Skin epidermis (tissue), 12 donors: ENCODE measurements around the gene AP4M1.
"Not testable (repeated sequence)": the region's sequence is repeated elsewhere in the genome, so short reads cannot be mapped to it uniquely, and the experiment has no call there.

Experiments used
- H3K27ac ChIP-seq, 21 experiments: fragments of 200-600 bp; sonication (generic) in 11 of 21; one replicate each; pipeline ENCODE4 v1.5.0; 2020; ENCODE audit warnings: mild to moderate bottlenecking in 3 of 21, inconsistent platforms in 2 of 21, moderate library complexity in 2 of 21
- H3K4me3 ChIP-seq, 7 experiments: fragments of 200-600 bp; sonication (generic) in 2 of 7; one replicate each; pipeline ENCODE4 v1.5.0; 2020; ENCODE audit warnings: inconsistent platforms in 2 of 7, mild to moderate bottlenecking in 2 of 7, moderate library complexity in 1 of 7

Gene AP4M1

DNA sequence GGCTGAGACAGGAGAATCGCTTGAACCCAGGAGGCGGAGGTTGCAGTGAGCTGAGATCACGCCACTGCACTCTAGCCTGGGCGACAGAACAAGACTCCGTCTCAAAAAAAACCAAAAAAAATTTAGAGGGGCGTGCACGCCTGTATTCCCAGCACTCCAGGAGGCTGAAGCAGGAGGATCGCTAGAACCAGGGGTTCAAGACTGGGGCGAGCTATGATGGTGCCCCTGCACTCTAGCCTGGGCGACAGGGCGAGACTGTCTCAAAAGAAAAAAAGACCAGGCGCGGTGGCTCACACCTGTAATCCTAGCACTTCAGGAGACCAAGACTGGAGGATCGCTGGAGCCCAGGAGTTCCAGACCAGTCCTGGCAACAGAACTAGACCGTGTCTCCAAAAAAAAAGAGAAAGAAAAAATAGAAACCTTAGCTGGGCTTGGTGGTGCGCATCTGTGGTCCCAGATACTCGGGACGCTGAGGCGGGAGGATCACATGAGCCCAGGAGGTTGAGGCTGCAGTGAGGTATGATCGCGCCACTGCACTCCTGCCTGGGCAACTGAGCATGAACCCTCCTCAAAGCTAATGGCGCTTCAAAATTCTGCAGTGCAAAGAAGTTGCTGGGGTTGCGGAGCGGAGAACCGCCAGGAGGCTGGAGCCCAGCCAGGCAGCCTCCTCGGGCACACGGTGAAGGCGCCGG, 24.9 kb downstream of the AP4M1 start:
- Histone ChIP-seq H3K4me3 (peak overlapping the region; percentile 60 to 93 (median 73)), H3K27ac (peak overlapping the region; percentile 81 to 99 (median 95))

DNA sequence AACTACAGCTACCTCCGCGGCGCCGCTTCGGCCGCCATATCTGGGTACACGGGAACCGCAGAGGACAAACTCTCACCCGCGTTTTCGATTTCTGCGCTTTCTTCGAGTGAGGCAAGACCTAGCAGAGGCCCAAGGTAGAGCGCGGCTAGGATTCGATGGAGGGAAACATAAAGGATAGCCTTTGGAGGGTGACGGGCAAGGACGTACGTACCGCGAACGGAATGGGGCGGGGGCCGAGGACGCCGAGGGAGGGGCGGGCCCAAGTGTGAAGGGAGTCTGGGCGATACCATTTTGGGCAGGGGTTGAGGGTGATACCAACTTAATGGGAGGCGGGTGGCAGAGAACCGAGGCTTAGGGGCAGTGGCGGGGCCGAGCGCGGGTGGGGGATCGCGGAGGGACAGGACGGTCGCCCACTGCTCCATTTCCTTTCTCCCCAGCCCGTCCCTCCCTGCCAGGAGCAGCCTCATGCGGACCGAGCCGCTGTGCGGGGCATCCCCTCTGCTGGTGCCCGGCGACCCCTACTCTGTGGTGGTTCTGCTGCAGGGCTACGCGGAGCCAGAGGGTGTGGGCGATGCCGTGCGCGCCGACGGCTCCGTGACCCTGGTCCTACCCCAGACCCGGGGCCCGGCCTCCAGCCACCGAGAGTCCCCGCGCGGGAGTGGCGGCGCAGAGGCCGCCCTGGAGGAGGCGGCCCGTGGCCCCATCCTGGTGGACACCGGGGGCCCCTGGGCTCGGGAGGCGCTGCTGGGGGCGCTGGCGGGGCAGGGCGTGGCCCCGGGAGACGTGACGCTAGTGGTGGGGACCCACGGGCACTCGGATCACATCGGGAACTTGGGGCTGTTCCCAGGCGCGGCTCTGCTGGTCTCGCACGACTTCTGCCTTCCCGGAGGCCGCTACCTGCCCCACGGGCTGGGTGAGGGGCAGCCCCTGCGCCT, 25.8 kb downstream of the AP4M1 start, which contains the start of gene MBLAC1:
Gene MBLAC1 (plus strand): TSS at position 37 of the 935 bp plus-strand sequence. CDS start 429 bp downstream, at position 466.
- peak within 1 kb of the TSS; percentile 81 to 99 (median 95) for H3K27ac ChIP-seq
- H3K4me3 ChIP-seq, result peak within 1 kb of the TSS; percentile 60 to 93 (median 73)

GRCh38 chr7:100127866-100128636, 26.6 kb downstream of the AP4M1 start:
- Histone ChIP-seq H3K27ac (peak overlapping the region in 20 of 21 experiments; percentile 81 to 99 (median 95)), H3K4me3 (peak overlapping the region; percentile 60 to 93 (median 73))

DNA sequence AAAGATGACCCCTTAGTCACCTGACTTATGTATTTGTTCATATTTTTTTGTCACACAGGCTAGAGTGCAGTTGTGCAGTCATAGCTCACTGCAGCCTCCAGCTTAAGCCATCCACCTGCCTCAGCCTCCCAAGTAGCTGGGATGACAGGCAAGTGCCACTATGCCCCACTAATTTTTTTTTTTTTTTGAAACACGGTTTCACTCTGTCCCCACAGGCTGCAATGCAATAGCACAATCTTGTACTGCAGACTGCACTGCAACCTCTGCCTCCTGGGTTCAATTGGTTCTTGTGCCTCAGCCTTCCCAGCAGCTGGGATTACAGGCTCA, 27.2 kb downstream of the AP4M1 start:
- Histone ChIP-seq H3K4me3 (no peak overlapping the region), H3K27ac (peak overlapping the region in 2 of 21 experiments; percentile 89 to 94)

DNA sequence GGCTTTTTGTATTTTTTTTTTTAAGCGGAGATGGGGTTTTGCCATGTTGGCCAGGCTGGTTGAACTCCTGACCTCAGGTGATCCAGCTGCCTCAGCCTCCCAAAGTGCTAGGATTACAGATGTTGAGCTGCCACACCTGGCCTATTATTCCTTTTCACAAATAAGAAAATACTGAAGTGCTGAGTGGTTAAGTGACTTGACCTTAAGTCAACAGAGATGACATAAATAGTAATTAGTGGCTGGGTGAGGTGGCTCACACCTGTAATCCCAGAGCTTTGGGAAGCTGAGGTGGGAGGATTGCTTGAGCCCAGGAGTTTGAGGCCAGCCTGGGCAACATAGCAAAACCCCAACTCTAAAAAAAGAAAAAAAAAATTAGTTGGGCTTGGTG, 28.8 kb downstream of the AP4M1 start:
- not testable (repeated sequence) for H3K4me3 ChIP-seq, H3K27ac ChIP-seq

DNA sequence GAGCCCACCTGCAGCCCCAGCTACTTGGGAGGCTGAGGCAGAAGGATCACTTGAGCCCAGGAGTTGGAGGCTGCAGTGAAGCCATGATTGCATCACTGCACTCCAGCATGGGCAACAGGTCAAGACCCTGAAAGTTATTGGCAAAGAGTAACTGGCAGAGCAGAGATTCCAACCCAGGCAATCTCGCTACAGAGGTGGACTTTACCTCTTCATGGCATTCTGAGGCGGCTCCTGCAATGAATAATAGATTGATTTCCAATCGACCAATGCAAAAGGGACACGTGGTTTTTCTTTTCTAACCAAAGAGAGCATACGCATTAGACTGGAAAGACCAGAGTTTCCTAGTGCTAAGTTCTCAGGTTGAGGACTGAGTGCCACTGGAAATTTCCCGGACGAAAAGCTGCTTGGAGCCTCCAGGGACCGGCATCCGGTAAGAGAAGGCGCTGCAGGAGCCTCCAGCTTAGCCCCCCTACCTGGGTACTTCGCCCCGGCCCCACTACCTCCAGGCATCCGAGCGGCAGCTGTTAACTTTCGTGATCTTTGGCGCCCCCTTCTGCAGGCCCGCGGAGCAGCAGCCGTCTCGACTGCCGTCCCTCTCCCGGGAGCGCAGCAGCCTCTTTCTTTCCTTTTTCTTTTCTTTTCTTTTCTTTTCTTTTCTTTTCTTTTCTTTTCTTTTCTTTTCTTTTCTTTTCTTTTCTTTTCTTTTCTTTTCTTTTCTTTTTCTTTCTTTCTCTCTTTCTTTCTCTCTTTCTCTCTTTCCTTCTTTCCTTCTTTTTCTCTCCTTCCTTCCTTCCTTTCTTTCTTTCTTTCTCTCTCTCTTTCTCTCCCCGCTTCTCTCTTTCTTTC, 29.4 kb downstream of the AP4M1 start:
- Histone ChIP-seq H3K27ac (peak overlapping the region in 1 of 21 experiments; percentile 7), H3K4me3 (no peak overlapping the region)

DNA sequence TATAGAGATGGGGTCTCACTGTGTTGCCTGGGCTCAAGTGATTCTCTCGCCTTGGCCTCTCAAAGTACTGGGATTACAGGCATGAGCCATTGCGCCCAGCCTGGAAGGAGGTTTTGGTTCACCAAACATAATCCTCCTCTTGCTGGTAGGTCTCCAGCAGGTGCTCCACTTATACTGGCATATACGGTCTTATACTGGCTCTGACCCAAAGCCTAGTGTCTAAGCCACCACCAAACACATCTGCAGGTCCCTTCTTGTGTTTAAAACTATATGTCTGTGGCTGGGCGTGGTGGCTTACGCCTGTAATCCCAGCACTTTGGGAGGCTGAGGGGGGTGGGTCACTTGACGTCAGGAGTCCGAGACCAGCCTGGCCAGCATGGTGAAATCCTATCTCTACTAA, 30.7 kb downstream of the AP4M1 start:
- no peak overlapping the region for H3K4me3 ChIP-seq

DNA sequence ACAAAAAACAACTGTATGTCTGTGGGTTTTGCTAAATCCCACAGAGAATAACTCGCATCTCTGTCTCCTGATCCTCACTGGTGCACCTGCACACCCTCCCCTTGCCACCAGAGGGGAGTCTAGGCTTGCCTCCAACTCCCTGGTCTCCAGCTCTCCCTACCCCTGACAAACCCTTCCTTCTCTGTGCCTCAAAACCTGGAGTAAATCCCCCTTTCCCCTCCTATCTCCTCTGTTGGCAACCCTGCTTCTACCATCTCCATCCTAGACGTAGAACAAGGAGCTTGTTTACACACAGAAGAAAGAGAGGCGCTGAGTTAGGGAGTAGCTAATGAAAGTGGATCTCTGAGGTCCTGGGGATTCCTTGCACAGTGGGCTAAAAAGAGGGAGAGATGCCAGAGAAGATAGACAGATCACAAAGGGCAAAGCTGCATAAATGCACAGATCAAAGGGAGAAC, 31.3 kb downstream of the AP4M1 start:
- Histone ChIP-seq H3K4me3 (no peak overlapping the region), H3K27ac (no peak overlapping the region)

More for the DNA sequence above, 30.7 kb downstream of the AP4M1 start:
- H3K27ac ChIP-seq, result no peak overlapping the region

DNA sequence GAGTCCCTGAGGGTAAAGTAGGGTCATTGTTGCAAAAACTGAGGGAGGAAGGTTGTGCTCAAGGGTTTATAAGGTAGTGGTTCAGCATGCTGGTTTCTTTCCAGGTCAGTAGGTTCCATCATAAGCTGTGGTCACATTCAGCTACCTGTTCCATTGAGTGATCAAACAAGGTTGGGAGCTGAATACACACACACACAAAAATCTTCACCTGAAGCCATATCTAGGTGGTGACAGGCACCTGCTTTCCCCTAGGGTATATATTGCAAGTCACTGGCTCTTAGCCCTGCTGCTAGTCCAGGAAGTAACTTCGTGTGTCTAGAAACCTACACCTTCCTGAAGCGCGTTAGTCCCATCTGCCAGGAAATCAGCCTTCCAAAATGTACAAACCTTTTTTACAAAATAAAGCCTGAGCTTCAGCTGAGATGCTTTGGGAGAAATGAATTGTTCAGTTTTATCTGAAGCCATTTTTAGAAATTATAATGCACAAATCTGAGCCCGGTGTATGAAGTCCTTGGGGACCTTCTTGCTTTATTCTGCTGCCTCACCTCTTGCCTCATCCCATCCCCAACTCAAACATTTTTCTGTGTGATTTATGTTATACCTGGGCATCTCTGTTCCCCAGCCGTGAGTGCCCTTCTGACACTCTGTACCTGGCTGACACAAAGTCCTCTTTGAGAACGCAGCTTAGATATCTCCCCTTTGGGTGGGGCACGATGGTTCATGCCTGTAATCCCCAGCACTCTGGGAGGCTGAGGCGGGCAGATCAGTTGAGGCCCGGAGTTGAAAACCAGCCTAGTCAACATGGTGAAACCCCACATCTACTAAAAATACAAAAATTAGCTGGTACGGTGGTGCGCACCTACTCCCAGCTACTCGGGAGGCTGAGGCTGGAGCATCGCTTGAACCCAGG, 36.7 kb downstream of the AP4M1 start:
- Histone ChIP-seq H3K4me3 (no peak overlapping the region), H3K27ac (no peak overlapping the region)

DNA sequence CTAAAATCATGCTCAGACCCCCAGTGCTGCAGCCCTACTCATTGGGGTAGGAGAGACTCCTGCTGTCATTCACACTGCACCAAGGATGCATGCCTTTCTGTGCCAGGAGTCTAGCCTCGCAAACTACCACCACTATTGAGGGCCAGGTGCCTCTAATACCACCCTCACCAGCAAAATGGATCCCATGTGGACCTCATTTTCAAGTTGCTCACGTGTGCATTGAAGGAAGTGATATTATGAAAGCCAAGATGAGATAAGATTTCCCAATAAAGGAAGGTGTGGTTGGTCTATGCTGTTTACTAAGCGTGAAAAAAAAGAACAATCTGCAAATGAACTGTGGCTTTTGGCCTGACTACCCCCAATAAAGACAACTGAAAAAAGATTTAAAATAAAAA, 40.1 kb downstream of the AP4M1 start:
- Histone ChIP-seq H3K27ac (peak overlapping the region in 3 of 21 experiments; percentile 9 to 44 (median 14)), H3K4me3 (no peak overlapping the region)

GRCh38 chr7:100142461-100142860, 41.0 kb downstream of the AP4M1 start:
- Histone ChIP-seq H3K4me3 (no peak overlapping the region), H3K27ac (no peak overlapping the region)

- not testable (repeated sequence) for H3K27ac ChIP-seq, H3K4me3 ChIP-seq
These were observed 44.9 kb downstream of the AP4M1 start for GRCh38 chr7:100146350-100146749.

DNA sequence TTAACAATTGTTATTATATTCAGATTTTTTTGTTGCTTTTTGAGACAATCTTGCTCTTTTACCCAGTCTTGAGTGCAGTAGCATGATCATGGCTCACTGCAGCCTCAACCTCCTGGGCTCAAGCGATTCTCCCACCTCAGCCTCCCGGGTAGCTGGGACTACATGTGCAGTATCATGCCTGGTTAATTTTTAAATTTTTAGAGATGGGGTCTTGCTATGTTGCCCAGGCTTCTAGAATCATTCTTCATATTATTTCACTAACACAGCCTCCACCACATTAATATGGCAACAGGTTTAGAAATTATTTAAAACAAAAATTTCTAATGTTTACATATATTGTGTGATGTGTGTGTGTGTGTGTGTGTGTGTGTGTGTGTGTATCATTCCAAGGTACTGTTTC, 45.8 kb downstream of the AP4M1 start:
- H3K4me3 ChIP-seq, result no peak overlapping the region
- H3K27ac ChIP-seq, result peak overlapping the region in 2 of 21 experiments; percentile 1 to 31

DNA sequence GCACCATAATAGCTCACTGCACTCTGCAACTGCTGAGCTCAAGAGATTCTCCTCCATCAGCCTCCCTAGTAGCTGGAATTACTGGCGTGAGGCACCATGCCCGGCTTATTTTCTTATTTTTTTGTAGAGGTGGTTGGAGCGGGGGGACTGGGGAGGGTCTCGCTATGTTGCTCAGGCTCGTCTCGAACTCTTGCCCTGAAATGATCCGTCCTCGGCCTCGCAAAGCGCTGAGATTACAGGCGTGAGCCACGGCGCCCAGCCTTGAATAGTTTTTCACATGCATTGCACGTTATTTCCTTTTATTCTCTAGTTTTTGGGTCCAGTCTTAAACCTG, 46.7 kb downstream of the AP4M1 start:
- peak overlapping the region; percentile 62 to 90 (median 84) for H3K4me3 ChIP-seq
- H3K27ac ChIP-seq, result peak overlapping the region in 20 of 21 experiments; percentile 39 to 98 (median 88)

DNA sequence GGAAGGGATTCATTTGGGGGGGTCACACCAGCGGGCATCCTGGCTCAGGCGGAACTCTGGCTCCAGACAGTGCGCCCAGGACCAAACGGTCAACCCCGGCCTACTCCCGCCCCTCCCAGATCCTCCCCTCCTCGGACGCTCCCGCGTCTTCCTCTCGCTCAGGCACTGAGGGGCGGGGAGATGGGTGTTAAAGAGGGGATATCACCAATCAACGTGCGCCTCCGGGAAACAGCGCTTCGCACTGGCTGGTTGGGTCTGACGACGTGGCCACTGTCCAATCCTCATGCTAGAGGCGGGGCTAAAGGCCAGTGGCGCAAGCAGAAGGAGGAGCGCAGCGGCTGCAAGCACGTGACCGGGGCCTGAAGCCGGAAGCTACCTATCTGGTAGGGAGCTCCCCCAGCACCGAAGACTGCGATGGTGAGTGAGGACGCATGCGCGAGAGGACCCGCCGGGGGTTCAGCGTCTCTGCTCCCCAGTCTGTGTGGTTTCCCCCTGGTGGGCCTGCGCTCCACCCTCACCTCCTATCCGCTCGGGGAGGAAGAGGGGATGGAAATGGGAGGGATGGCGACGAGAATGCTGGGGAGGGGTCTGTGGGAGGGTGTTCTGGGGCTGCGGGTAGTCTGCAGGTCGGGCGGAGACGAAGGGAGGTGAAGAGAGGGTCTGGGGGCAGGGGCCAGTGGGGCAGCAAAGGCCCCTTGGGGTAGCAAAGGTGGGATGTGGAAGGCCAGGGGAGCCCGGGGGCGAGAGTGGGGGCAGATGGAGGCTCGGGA, 47.3 kb downstream of the AP4M1 start, which contains the start of gene LAMTOR4:
Gene LAMTOR4 (plus strand): TSS at position 360 of the 770 bp plus-strand sequence. CDS start 55 bp downstream, at position 415.
- H3K4me3 ChIP-seq, result peak within 1 kb of the TSS; percentile 62 to 90 (median 84)
- peak within 1 kb of the TSS; percentile 79 to 98 (median 94) for H3K27ac ChIP-seq

- no peak overlapping the region for H3K4me3 ChIP-seq
- peak overlapping the region in 4 of 21 experiments; percentile 32 to 57 (median 49) for H3K27ac ChIP-seq
These were observed 51.0 kb downstream of the AP4M1 start for GRCh38 chr7:100152404-100152803.
